H1 (cell line): ENCODE data around the gene NEB. TPM values are rescaled to one million over a fixed set of nuclear protein-coding genes. Genes with fewer than 3 reads are reported as not detected.
A peak's percentile ranks its signal among the peaks of the same experiment; 100 is the strongest.

Experiments used
- CTCF ChIA-PET: fragments of 300-600 bp; sonication (Branson Sonifier 250); formaldehyde crosslinking; loops from one replicate; lab custom pipeline; 2021; ENCODE audit not compliant: partially characterized antibody; lab: Charles Lee
- POLR2A ChIA-PET: fragments of 300-600 bp; sonication (Branson Sonifier 250); formaldehyde crosslinking; loops from one replicate; lab custom pipeline; 2021; ENCODE audit warnings: inconsistent platforms; ENCODE audit not compliant: partially characterized antibody; lab: Charles Lee
- DNase-seq, 2 experiments: peaks; one replicate each; pipeline versions ENCODE4 v3.0.0 to v3.0.0-alpha.2; 2010 to 2022; ENCODE audit warnings: low spot score in 2 of 2, low read depth in 1 of 2, mixed read lengths in 1 of 2
- FAIRE-seq: peaks from 2 replicates; lab custom pipeline; 2011; peaks lifted over from hg19 to GRCh38; lab: Jason Lieb, UNC
- H2AFZ ChIP-seq: 2 replicates; pipeline ENCODE4 v1.8.1; 2012; ENCODE audit warnings: low read length, inconsistent platforms
- H2AK5ac ChIP-seq: 2 replicates; pipeline ENCODE4 v1.6.1; 2013; ENCODE audit warnings: low read depth, low read length
- H2BK120ac ChIP-seq: replicated peaks from 2 replicates; pipeline ENCODE3; 2013; ENCODE audit warnings: low read depth, low read length, inconsistent platforms
- H2BK12ac ChIP-seq: 2 replicates; pipeline ENCODE4 v1.6.1; 2013; ENCODE audit warnings: low read depth, low read length
- H2BK15ac ChIP-seq: 2 replicates; pipeline ENCODE4 v1.6.1; 2013; ENCODE audit warnings: low read length
- H2BK20ac ChIP-seq: 2 replicates; pipeline ENCODE4 v1.6.1; 2013; ENCODE audit warnings: low read length
- H2BK5ac ChIP-seq: 2 replicates; pipeline ENCODE4 v1.6.1; 2013; ENCODE audit warnings: low read depth, low read length
- H3K14ac ChIP-seq: 2 replicates; pipeline ENCODE4 v1.6.1; 2013; ENCODE audit warnings: inconsistent platforms; ENCODE audit not compliant: insufficient read length
- H3K18ac ChIP-seq: 2 replicates; pipeline ENCODE4 v1.6.1; 2013; ENCODE audit warnings: low read length; ENCODE audit errors: extremely low read depth
- H3K23ac ChIP-seq: 2 replicates; pipeline ENCODE4 v1.6.1; 2013; ENCODE audit warnings: inconsistent platforms; ENCODE audit not compliant: insufficient read length
- H3K23me2 ChIP-seq: 2 replicates; pipeline ENCODE4 v1.6.1; 2013; ENCODE audit warnings: low read depth, low read length
- H3K27ac ChIP-seq: 2 replicates; pipeline ENCODE4 v1.6.1; 2011; ENCODE audit warnings: low read depth, low read length, inconsistent platforms
- H3K27me3 ChIP-seq, 4 experiments: replicated peaks in 1 of 4; 1 replicate in 1 of 4; 2 replicates in 3 of 4; pipeline versions ENCODE4 v1.6.1 to v1.8.1; 2011 to 2013; ENCODE audit warnings: low read length in 3 of 4, mild to moderate bottlenecking in 3 of 4, inconsistent platforms in 2 of 4, mixed read lengths in 2 of 4, moderate library complexity in 1 of 4; ENCODE audit not compliant: control insufficient read depth in 3 of 4, insufficient read depth in 3 of 4; ENCODE audit errors: extremely low read depth in 1 of 4
- H3K36me3 ChIP-seq, 4 experiments: 2 replicates each; pipeline versions ENCODE4 v1.6.1 to v1.8.1; 2011 to 2013; ENCODE audit warnings: mild to moderate bottlenecking in 4 of 4, low read length in 3 of 4, moderate library complexity in 2 of 4, control low read depth in 1 of 4, inconsistent platforms in 1 of 4; ENCODE audit not compliant: insufficient read depth in 4 of 4, control insufficient read depth in 2 of 4
- H3K4ac ChIP-seq: replicated peaks from 2 replicates; pipeline ENCODE3; 2013; ENCODE audit warnings: low read length, low read depth, mixed read lengths, inconsistent platforms; ENCODE audit not compliant: insufficient read length
- H3K4me1 ChIP-seq, 4 experiments: replicated peaks in 1 of 4; 1 replicate in 1 of 4; 2 replicates in 3 of 4; pipeline versions ENCODE4 v1.6.1 to v1.8.1; 2011 to 2013; ENCODE audit warnings: low read length in 3 of 4, inconsistent platforms in 2 of 4, mixed read lengths in 1 of 4; ENCODE audit not compliant: insufficient read depth in 4 of 4, control insufficient read depth in 3 of 4
- H3K4me2 ChIP-seq, 2 experiments: 2 replicates each; pipeline versions ENCODE4 v1.6.1 to v1.8.1; 2011 to 2013; ENCODE audit warnings: low read depth in 2 of 2, low read length in 2 of 2, control low read depth in 1 of 2, inconsistent platforms in 1 of 2, mild to moderate bottlenecking in 1 of 2; ENCODE audit not compliant: insufficient read depth in 1 of 2
- H3K4me3 ChIP-seq, 4 experiments: fragments of 200-600, 300-600 bp in 1 of 4; sonication (generic), shearing (Covaris generic), sonication (Bioruptor Twin) in 1 of 4; 2 replicates each; pipeline versions ENCODE4 v1.5.1 to v1.8.1; 2011 to 2016; ENCODE audit warnings: low read length in 4 of 4, low read depth in 3 of 4, control low read depth in 2 of 4, inconsistent platforms in 2 of 4, mild to moderate bottlenecking in 2 of 4, mixed read lengths in 1 of 4, moderate library complexity in 1 of 4; ENCODE audit not compliant: insufficient read depth in 2 of 4; ENCODE audit errors: extremely low read depth in 1 of 4
- H3K56ac ChIP-seq: replicated peaks from 2 replicates; pipeline ENCODE3; 2013; ENCODE audit warnings: low read depth, mild to moderate bottlenecking, mixed read lengths, low read length, inconsistent platforms; ENCODE audit not compliant: insufficient read length
- H3K79me1 ChIP-seq: 2 replicates; pipeline ENCODE4 v1.6.1; 2013; ENCODE audit warnings: low read depth, low read length, control low read depth
- H3K79me2 ChIP-seq, 2 experiments: 2 replicates each; pipeline versions ENCODE4 v1.6.1 to v1.8.1; 2012 to 2013; ENCODE audit warnings: low read length in 2 of 2, mild to moderate bottlenecking in 2 of 2, inconsistent platforms in 1 of 2; ENCODE audit not compliant: insufficient read depth in 2 of 2, control insufficient read depth in 1 of 2
- H3K9ac ChIP-seq, 4 experiments: replicated peaks in 1 of 4; 1 replicate in 1 of 4; 2 replicates in 3 of 4; pipeline versions ENCODE4 v1.6.1 to v1.8.1; 2011 to 2013; ENCODE audit warnings: low read depth in 3 of 4, low read length in 3 of 4, control low read depth in 2 of 4, mild to moderate bottlenecking in 2 of 4, moderate library complexity in 2 of 4, inconsistent platforms in 1 of 4; ENCODE audit errors: extremely low read depth in 1 of 4
- H3K9me3 ChIP-seq, 2 experiments: 2 replicates each; pipeline versions ENCODE4 v1.6.1 to v1.8.1; 2012 to 2013; ENCODE audit warnings: mild to moderate bottlenecking in 2 of 2, moderate library complexity in 2 of 2, control low read depth in 1 of 2, inconsistent platforms in 1 of 2, low read depth in 1 of 2, low read length in 1 of 2, mixed read lengths in 1 of 2; ENCODE audit not compliant: insufficient read depth in 2 of 2
- H4K20me1 ChIP-seq, 2 experiments: replicated peaks in 1 of 2; 2 replicates each; pipeline versions ENCODE3 to v1.8.1; 2011 to 2013; ENCODE audit warnings: inconsistent platforms in 2 of 2, low read length in 2 of 2, mild to moderate bottlenecking in 1 of 2; ENCODE audit not compliant: insufficient read depth in 2 of 2, control insufficient read depth in 1 of 2
- H4K5ac ChIP-seq: 2 replicates; pipeline ENCODE4 v1.6.1; 2013; ENCODE audit warnings: low read length, low read depth, mixed read lengths, inconsistent platforms; ENCODE audit not compliant: insufficient read length
- H4K8ac ChIP-seq: 2 replicates; pipeline ENCODE4 v1.8.0; 2013; ENCODE audit warnings: mild to moderate bottlenecking, moderate library complexity, low read length, inconsistent platforms; ENCODE audit not compliant: insufficient read depth; ENCODE audit errors: extremely low read depth
- H4K91ac ChIP-seq: replicated peaks from 2 replicates; pipeline ENCODE3; 2013; ENCODE audit warnings: low read length, mixed read lengths, inconsistent platforms; ENCODE audit not compliant: insufficient read length
- ASH2L ChIP-seq: fragments of 200-600, 300-600 bp; sonication (generic); IDR thresholded peaks from one replicate; pipeline ENCODE4 v1.7.1; 2017; ENCODE audit warnings: low read length
- EP300 ChIP-seq, 2 experiments: IDR thresholded peaks; 1 replicate in 1 of 2; 2 replicates in 1 of 2; pipeline ENCODE4 v1.6.1; 2011 to 2012; ENCODE audit warnings: low read depth in 2 of 2, low read length in 2 of 2, mild to moderate bottlenecking in 2 of 2, borderline replicate concordance in 1 of 2, inconsistent platforms in 1 of 2, moderate library complexity in 1 of 2
- GTF2F1 ChIP-seq: IDR thresholded peaks from 2 replicates; pipeline ENCODE4 v1.6.1; 2012; ENCODE audit warnings: low read depth, low read length, improper control_type of control experiment, borderline replicate concordance
- HDAC6 ChIP-seq: IDR thresholded peaks from one replicate; pipeline ENCODE4 v1.7.1; 2012; ENCODE audit warnings: low read depth, mild to moderate bottlenecking, inconsistent platforms, low read length, moderate library complexity
- KDM1A ChIP-seq: fragments of 200-600, 300-600 bp; sonication (generic); IDR thresholded peaks from 2 replicates; pipeline ENCODE4 v1.7.1; 2016; ENCODE audit warnings: mild to moderate bottlenecking, low read length, borderline replicate concordance
- KDM4A ChIP-seq: IDR thresholded peaks from one replicate; pipeline ENCODE4 v1.7.1; 2012; ENCODE audit warnings: low read depth, mild to moderate bottlenecking, moderate library complexity, low read length, inconsistent platforms; ENCODE audit not compliant: severe bottlenecking
- POU5F1 ChIP-seq: IDR thresholded peaks from 2 replicates; pipeline ENCODE4 v1.6.1; 2011; ENCODE audit warnings: low read depth, mild to moderate bottlenecking, low read length, moderate library complexity
- SP1 ChIP-seq: IDR thresholded peaks from 2 replicates; pipeline ENCODE4 v1.6.1; 2011; ENCODE audit warnings: low read depth, low read length
- TAF7 ChIP-seq: optimal IDR thresholded peaks from 2 replicates; pipeline ENCODE3; 2011; ENCODE audit warnings: low read depth, mild to moderate bottlenecking, inconsistent platforms, low read length, moderate library complexity, borderline replicate concordance
- TCF12 ChIP-seq: IDR thresholded peaks from 2 replicates; pipeline ENCODE4 v1.6.1; 2011; ENCODE audit warnings: low read depth, mild to moderate bottlenecking, low read length
- TEAD4 ChIP-seq: IDR thresholded peaks from 2 replicates; pipeline ENCODE4 v1.6.1; 2012; ENCODE audit warnings: low read depth, low read length, inconsistent platforms, mixed read lengths
- YY1 ChIP-seq: IDR thresholded peaks from 2 replicates; pipeline ENCODE4 v1.6.1; 2011; ENCODE audit warnings: low read depth, mild to moderate bottlenecking, low read length
- WGBS, 2 experiments: shearing (Covaris generic) in 1 of 2; methylation state at CpG; one replicate each; pipeline versions ENCODE4 v1.1.6 to v1.1.7; 2013 to 2015; ENCODE audit warnings: low lambda C conversion rate in 2 of 2, mixed read lengths in 2 of 2, inconsistent platforms in 1 of 2, low coverage in 1 of 2, missing lambda C conversion rate in 1 of 2; ENCODE audit not compliant: insufficient replicate concordance in 2 of 2, insufficient coverage in 1 of 2, insufficient read length in 1 of 2; ENCODE audit errors: extremely low coverage in 1 of 2, missing lambda C conversion rate in 1 of 2; 5-methylcytosine and 5-hydroxymethylcytosine counted together
- polyA plus RNA-seq, 7 experiments: library from polyadenylated mRNA; depleted of rRNA in 3 of 7; stranded (reverse) in 5 of 7; unstranded in 2 of 7; fragments of >200 nt in 5 of 7; fragments of 200-250 nt in 2 of 7; gene quantifications; 1 replicate in 5 of 7; 2 replicates in 1 of 7; 4 replicates in 1 of 7; pipeline versions ENCODE4 v1.2.1 to v1.2.3, GENCODE V29; 2011 to 2013; ENCODE audit warnings: missing spikeins in 2 of 7, mixed read lengths in 2 of 7
- total RNA-seq: library from RNA; stranded (reverse); fragmentation: NEBNext Ultra II Directional; extraction: Animal tissue kit (Norgen Biotek cat#: 25700); gene quantifications from 2 replicates; pipeline ENCODE4 v1.2.1, GENCODE V29; 2021

NEB gene
- total and polyA plus RNA-seq, 2 of the 8 experiments (the other 6 are each of a cell fraction or from before 2014, with no cell fraction given): 1.4 to 2.5 TPM

DNA sequence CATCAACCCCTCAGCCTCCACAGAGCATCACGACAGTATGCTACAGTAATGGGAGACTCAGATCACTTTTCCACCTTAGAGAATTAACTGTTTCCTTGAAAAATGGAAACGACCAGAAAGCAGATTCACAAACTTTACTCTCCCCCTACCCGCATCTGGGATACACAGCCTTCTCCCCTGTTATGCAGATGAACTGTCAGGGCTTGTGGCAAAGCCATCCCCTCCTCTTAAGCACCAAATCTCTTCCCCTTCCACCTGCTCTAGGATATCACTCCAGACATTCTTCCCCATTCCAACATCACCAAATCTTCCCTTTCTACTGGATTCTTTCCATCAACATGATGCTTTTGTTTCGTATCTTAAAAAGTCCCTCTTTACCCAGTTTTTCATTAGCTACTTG is 26.4 kb downstream of the NEB start:
- 51% methylated on average over 4 of the region's 4 CpGs; no CpG with 5 or more reads in 1 of the 2 experiments for WGBS, 2 experiments
- POLR2A ChIA-PET: interaction anchor here (1.2 kb wide), 1 partner anchor 8 kb away, joined by 3 read pairs; no protein-coding TSS in a partner anchor
- CTCF ChIA-PET: no interaction called here
- H2AFZ ChIP-seq: peak overlapping the region; percentile 35; the same call in 1 of the 2 replicates
- no peak overlapping the region for H2AK5ac ChIP-seq
- no peak overlapping the region for H3K27ac ChIP-seq
- no peaks in the 10 kb centered on the region for H3K27me3 ChIP-seq
- H3K9me3 ChIP-seq: peaks cover 0 to 5% of the 10 kb centered on the region in 2 experiments; a peak in 1 of 4 replicates
- H3K14ac ChIP-seq: no peak overlapping the region
- H3K4ac ChIP-seq: no peak overlapping the region
- 0 out of 2 replicates have a peak overlapping the region, but pooled peaks have one; percentile 76 for H2BK15ac ChIP-seq
- FAIRE-seq: peak; percentile 24
- H3K23ac ChIP-seq: no peak overlapping the region
- no peaks in the 10 kb centered on the region for H4K20me1 ChIP-seq
- H3K18ac ChIP-seq: no peak overlapping the region
- no peaks in the 10 kb centered on the region; the same call in 1 of the 2 replicates for H3K23me2 ChIP-seq
- H3K4me3 ChIP-seq: no peak overlapping the region
- no peak overlapping the region for H2BK5ac ChIP-seq
- TF ChIP-seq KDM4A: no peak
- TF ChIP-seq TAF7: no peak
- TF ChIP-seq POU5F1: no peak
- TF ChIP-seq YY1: no peak
- no peak for TF ChIP-seq EP300 (IDR thresholded peaks at IDR 0.05; ENCODE audit: borderline replicate concordance in 1 of 2, low read depth in 2 of 2, low read length in 2 of 2)
- TF ChIP-seq SP1: no peak
- TF ChIP-seq TEAD4: no peak
- no peak for TF ChIP-seq KDM1A
- no peak for TF ChIP-seq ASH2L
- no peak for TF ChIP-seq TCF12
- no peak for TF ChIP-seq HDAC6
- no peak for TF ChIP-seq GTF2F1
- peaks cover 0 to 8% (median 3%) of the 10 kb centered on the region in 4 experiments; a peak in 4 of 7 replicates for H3K4me1 ChIP-seq
- no peak overlapping the region for H4K8ac ChIP-seq
- H3K79me1 ChIP-seq: no peaks in the 10 kb centered on the region
- no peak overlapping the region for H4K91ac ChIP-seq
- no peak overlapping the region for H4K5ac ChIP-seq
- H3K56ac ChIP-seq: no peak overlapping the region
- H3K79me2 ChIP-seq: no peaks in the 10 kb centered on the region
- no peak overlapping the region for H2BK12ac ChIP-seq
- no peak overlapping the region for H3K9ac ChIP-seq
- no peaks in the 10 kb centered on the region for H3K36me3 ChIP-seq
- DNase-seq: no peak
- H2BK120ac ChIP-seq: no peak overlapping the region
- no peak overlapping the region for H2BK20ac ChIP-seq
- H3K4me2 ChIP-seq: 0 out of 4 replicates have a peak overlapping the region, but pooled peaks of 1 of the 2 experiments have one; percentile 49
